ENCODE data around the gene STX5. TPM values are rescaled to one million over a fixed set of nuclear protein-coding genes. Genes with fewer than 3 reads are reported as not detected.
"Not testable (repeated sequence)": the region's sequence is repeated elsewhere in the genome, so short reads cannot be mapped to it uniquely, and the experiment has no call there.

Gene STX5
- total and polyA plus RNA-seq, 8 donors: 18.6 to 31.2 (median 26.9) TPM

DNA sequence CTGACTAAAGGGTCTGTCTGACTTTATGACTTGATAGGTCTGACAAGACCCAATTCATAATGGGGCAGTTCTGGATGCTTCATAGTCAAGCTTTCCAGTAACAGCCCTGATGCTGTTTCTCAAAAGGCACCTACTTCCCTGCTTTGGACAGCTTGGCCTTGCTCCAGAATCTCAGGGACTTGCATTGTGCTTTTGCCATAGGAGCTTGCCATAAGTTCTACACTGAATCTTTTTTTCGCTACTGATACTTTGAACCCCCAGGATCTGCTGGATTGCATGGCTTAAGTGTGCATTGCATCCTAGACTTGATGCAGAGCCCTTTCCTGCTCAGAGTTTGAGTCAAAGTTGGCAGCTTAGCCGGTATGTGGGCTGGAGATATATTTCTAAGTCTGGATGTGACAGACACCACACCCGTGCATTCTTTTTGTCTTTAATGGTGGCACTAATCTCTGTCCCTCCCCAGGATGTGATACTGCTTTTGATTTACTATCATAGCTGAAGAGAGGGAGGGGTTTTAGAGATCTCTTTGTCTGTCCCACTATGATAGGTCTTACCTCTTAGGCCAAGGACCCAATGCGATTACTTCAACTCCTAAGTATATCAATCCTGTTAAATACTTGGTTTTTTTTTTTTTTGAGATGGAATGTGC, 32.0 kb upstream of the STX5 start:
- intact Hi-C loops (cut with DNase I): loop anchor here in 2 of 3 donors (5.0 to 10.0 kb wide), 2 partner anchors 77 to 79 kb away; partner anchors contain the start of gene TMEM179B (in 2 of the 2)
- no peak for ATAC-seq
- H3K27ac ChIP-seq: no peak overlapping the region
- H3K4me3 ChIP-seq: no peak overlapping the region
- no peak for DNase-seq
- no peaks in the 10 kb centered on the region for H3K27me3 ChIP-seq
- TF ChIP-seq, protein P1, sequence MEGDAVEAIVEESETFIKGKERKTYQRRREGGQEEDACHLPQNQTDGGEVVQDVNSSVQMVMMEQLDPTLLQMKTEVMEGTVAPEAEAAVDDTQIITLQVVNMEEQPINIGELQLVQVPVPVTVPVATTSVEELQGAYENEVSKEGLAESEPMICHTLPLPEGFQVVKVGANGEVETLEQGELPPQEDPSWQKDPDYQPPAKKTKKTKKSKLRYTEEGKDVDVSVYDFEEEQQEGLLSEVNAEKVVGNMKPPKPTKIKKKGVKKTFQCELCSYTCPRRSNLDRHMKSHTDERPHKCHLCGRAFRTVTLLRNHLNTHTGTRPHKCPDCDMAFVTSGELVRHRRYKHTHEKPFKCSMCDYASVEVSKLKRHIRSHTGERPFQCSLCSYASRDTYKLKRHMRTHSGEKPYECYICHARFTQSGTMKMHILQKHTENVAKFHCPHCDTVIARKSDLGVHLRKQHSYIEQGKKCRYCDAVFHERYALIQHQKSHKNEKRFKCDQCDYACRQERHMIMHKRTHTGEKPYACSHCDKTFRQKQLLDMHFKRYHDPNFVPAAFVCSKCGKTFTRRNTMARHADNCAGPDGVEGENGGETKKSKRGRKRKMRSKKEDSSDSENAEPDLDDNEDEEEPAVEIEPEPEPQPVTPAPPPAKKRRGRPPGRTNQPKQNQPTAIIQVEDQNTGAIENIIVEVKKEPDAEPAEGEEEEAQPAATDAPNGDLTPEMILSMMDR (IDR thresholded peaks at IDR 0.05): no peak
- H3K4me1 ChIP-seq: no peaks in the 10 kb centered on the region
- WGBS, 2 donors: 73 to 74% methylated on average over 4 of the region's 4 CpGs
- no peak for FAIRE-seq
- H3K36me3 ChIP-seq: no peaks in the 10 kb centered on the region
- H3K9me3 ChIP-seq: no peaks in the 10 kb centered on the region

DNA sequence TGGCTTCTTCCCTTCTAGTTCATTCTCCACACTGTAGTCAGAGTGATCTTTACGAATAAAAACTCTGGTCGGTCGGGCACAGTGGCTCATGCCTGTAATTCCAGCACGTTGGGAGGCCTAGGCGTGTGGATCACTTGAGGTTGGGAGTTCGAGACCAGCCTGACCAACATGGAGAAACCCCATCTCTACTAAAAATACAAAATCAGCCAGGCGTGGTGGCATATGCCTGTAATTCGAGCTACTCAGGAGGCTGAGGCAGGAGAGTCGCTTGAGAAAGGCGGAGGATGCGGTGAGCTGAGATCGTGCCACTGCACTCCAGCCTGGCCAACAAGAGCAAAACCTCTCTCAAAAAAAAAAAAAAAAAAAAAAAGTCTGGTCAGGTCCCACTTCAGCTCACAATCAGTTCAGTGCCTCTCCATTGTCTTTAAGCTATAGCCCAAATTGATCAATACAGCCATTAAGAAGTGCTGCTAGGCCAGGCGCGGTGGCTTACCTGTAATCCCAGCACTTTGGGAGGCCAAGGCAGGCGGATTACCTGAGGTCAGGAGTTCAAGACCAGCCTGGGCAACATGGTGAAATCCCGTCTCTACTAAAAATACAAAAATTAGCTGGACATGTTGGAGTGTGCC, 29.8 kb upstream of the STX5 start:
- H3K27me3 ChIP-seq, DNase-seq, H3K27ac ChIP-seq, H3K4me3 ChIP-seq, H3K9me3 ChIP-seq, FAIRE-seq, H3K4me1 ChIP-seq, H3K36me3 ChIP-seq, ATAC-seq: not testable (repeated sequence)
- WGBS, 2 donors: 91 to 92% methylated on average over 16 of the region's 16 CpGs
- intact Hi-C loops (cut with DNase I): loop anchor here in 2 of 3 donors (5.0 to 10.0 kb wide), 2 partner anchors 74 to 77 kb away; partner anchors contain the start of gene TMEM179B (in 2 of the 2)

GRCh38 chr11:62860835-62861563, 29.1 kb upstream of the STX5 start:
- DNase-seq (no peak), ATAC-seq (no peak), FAIRE-seq (no peak)
- no peaks in the 10 kb centered on the region for H3K9me3 ChIP-seq
- WGBS, 2 donors: 49 to 52% methylated on average over 5 of the region's 5 CpGs
- H3K36me3 ChIP-seq: no peaks in the 10 kb centered on the region
- H3K27me3 ChIP-seq: no peaks in the 10 kb centered on the region
- H3K27ac ChIP-seq: no peak overlapping the region
- H3K4me1 ChIP-seq: no peaks in the 10 kb centered on the region
- no peak overlapping the region for H3K4me3 ChIP-seq
- intact Hi-C loops (cut with DNase I): loop anchor here in 2 of 3 donors (5.0 to 10.0 kb wide), 2 partner anchors 74 to 76 kb away; partner anchors contain the start of gene TMEM179B (in 2 of the 2)
- TF ChIP-seq, protein P1 (IDR thresholded peaks at IDR 0.05): no peak

GRCh38 chr11:62859281-62859703, 27.4 kb upstream of the STX5 start:
- FAIRE-seq; DNase-seq; H3K27me3 ChIP-seq; intact Hi-C loops (cut with DNase I); H3K4me3 ChIP-seq; ATAC-seq; H3K27ac ChIP-seq; H3K36me3 ChIP-seq; H3K4me1 ChIP-seq; H3K9me3 ChIP-seq: not testable (repeated sequence)
- WGBS, 2 donors: 91% methylated on average over 8 of the region's 8 CpGs

GRCh38 chr11:62858201-62858600, 26.4 kb upstream of the STX5 start:
- DNase-seq (no peak), FAIRE-seq (no peak), ATAC-seq (no peak)
- no peaks in the 10 kb centered on the region for H3K9me3 ChIP-seq
- WGBS, 2 donors: 46 to 47% methylated on average over 7 of the region's 7 CpGs
- peak overlapping the region in 2 of 4 donors; percentile 64 to 89 for H3K27ac ChIP-seq
- H3K4me1 ChIP-seq: peaks cover 12 to 15% (median 14%) of the 10 kb centered on the region in 3 donors
- TF ChIP-seq, protein P1 (IDR thresholded peaks at IDR 0.05): no peak
- H3K27me3 ChIP-seq: no peaks in the 10 kb centered on the region
- H3K4me3 ChIP-seq: peak overlapping the region in 2 of 4 donors; percentile 58 to 94
- peaks cover 0 to 10% (median 5%) of the 10 kb centered on the region in 3 donors for H3K36me3 ChIP-seq
- intact Hi-C loops (cut with DNase I): no loop called here

All from pancreas (tissue), 10 donors.